GM21360 (cell line): ENCODE measurements around the gene MCM9.
"Not testable (repeated sequence)": the region's sequence is repeated elsewhere in the genome, so short reads cannot be mapped to it uniquely, and the experiment has no call there.

Source experiments
- ATAC-seq: cut with Tn5 transposase; IDR thresholded peaks from one replicate; pipeline ENCODE4 v1.9.1; 2021; ENCODE audit warnings: mild to moderate bottlenecking, moderate library complexity; ENCODE audit not compliant: unreplicated experiment

MCM9 gene

GRCh38 chr6:118808793-118809638 is 125.9 kb downstream of the MCM9 start:
- no peak for ATAC-seq

GRCh38 chr6:118804091-118804490 is 130.9 kb downstream of the MCM9 start:
- no peak for ATAC-seq

GRCh38 chr6:118801257-118801656 is 133.7 kb downstream of the MCM9 start:
- ATAC-seq, result no peak

- ATAC-seq, result peak; percentile 97
Measured at GRCh38 chr6:118800394-118801071, 134.4 kb downstream of the MCM9 start.

- no peak for ATAC-seq
Measured at GRCh38 chr6:118799826-118800225, 135.1 kb downstream of the MCM9 start.

GRCh38 chr6:118796548-118796947 is 138.4 kb downstream of the MCM9 start:
- not testable (repeated sequence) for ATAC-seq

- ATAC-seq, result no peak
Measured at GRCh38 chr6:118791499-118791898, 143.5 kb downstream of the MCM9 start.

- ATAC-seq, result no peak
Measured at GRCh38 chr6:118789954-118790353, 145.0 kb downstream of the MCM9 start.

- no peak for ATAC-seq
Measured at GRCh38 chr6:118789419-118789818, 145.5 kb downstream of the MCM9 start.

GRCh38 chr6:118788702-118789101 is 146.3 kb downstream of the MCM9 start:
- no peak for ATAC-seq

GRCh38 chr6:118787724-118788423 is 147.1 kb downstream of the MCM9 start:
- ATAC-seq, result no peak

GRCh38 chr6:118786596-118787453 is 148.1 kb downstream of the MCM9 start:
- no peak for ATAC-seq

- ATAC-seq, result no peak
Measured at GRCh38 chr6:118785601-118786000, 149.4 kb downstream of the MCM9 start.

GRCh38 chr6:118784641-118785164 is 150.3 kb downstream of the MCM9 start:
- no peak for ATAC-seq

GRCh38 chr6:118783931-118784550 is 150.9 kb downstream of the MCM9 start:
- no peak for ATAC-seq

GRCh38 chr6:118782651-118783050 is 152.3 kb downstream of the MCM9 start:
- no peak for ATAC-seq

GRCh38 chr6:118781897-118782296 is 153.1 kb downstream of the MCM9 start:
- no peak for ATAC-seq

GRCh38 chr6:118780668-118781067 is 154.3 kb downstream of the MCM9 start:
- no peak for ATAC-seq

GRCh38 chr6:118776607-118777549 is 158.1 kb downstream of the MCM9 start:
- no peak for ATAC-seq
